Stimulated activated memory B cell treated with anti-CD40 and anti-IgM and Interleukin-4, amounts not matched to agents 10 μg/mL and 1 μg/mL and 100 μg/mL, for 72 hours (primary cell): Measurements from ENCODE around the gene MAP3K5.
"Not testable (repeated sequence)": the region's sequence is repeated elsewhere in the genome, so short reads cannot be mapped to it uniquely, and the experiment has no call there.

Experiments
- ATAC-seq: fragments of 150-1000 bp; cut with Tn5 transposase; 2 replicates; pipeline ENCODE4 v1.10.0; 2021
- H3K27ac Mint-ChIP-seq: one replicate; pipeline ENCODE4 v1.8.0; 2022; ENCODE audit warnings: mild to moderate bottlenecking, mixed read lengths
- H3K27me3 Mint-ChIP-seq: one replicate; pipeline ENCODE4 v1.8.0; 2022; ENCODE audit warnings: mixed read lengths
- H3K36me3 Mint-ChIP-seq: one replicate; pipeline ENCODE4 v1.8.0; 2022; ENCODE audit warnings: mixed read lengths
- H3K4me1 Mint-ChIP-seq: one replicate; pipeline ENCODE4 v1.8.0; 2022; ENCODE audit warnings: mixed read lengths
- H3K4me3 Mint-ChIP-seq: one replicate; pipeline ENCODE4 v1.8.0; 2022; ENCODE audit warnings: mild to moderate bottlenecking, moderate library complexity, mixed read lengths
- H3K9me3 Mint-ChIP-seq: one replicate; pipeline ENCODE4 v1.8.0; 2022; ENCODE audit warnings: mixed read lengths

The MAP3K5 gene, protein sequence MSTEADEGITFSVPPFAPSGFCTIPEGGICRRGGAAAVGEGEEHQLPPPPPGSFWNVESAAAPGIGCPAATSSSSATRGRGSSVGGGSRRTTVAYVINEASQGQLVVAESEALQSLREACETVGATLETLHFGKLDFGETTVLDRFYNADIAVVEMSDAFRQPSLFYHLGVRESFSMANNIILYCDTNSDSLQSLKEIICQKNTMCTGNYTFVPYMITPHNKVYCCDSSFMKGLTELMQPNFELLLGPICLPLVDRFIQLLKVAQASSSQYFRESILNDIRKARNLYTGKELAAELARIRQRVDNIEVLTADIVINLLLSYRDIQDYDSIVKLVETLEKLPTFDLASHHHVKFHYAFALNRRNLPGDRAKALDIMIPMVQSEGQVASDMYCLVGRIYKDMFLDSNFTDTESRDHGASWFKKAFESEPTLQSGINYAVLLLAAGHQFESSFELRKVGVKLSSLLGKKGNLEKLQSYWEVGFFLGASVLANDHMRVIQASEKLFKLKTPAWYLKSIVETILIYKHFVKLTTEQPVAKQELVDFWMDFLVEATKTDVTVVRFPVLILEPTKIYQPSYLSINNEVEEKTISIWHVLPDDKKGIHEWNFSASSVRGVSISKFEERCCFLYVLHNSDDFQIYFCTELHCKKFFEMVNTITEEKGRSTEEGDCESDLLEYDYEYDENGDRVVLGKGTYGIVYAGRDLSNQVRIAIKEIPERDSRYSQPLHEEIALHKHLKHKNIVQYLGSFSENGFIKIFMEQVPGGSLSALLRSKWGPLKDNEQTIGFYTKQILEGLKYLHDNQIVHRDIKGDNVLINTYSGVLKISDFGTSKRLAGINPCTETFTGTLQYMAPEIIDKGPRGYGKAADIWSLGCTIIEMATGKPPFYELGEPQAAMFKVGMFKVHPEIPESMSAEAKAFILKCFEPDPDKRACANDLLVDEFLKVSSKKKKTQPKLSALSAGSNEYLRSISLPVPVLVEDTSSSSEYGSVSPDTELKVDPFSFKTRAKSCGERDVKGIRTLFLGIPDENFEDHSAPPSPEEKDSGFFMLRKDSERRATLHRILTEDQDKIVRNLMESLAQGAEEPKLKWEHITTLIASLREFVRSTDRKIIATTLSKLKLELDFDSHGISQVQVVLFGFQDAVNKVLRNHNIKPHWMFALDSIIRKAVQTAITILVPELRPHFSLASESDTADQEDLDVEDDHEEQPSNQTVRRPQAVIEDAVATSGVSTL (N-terminal part only)

DNA sequence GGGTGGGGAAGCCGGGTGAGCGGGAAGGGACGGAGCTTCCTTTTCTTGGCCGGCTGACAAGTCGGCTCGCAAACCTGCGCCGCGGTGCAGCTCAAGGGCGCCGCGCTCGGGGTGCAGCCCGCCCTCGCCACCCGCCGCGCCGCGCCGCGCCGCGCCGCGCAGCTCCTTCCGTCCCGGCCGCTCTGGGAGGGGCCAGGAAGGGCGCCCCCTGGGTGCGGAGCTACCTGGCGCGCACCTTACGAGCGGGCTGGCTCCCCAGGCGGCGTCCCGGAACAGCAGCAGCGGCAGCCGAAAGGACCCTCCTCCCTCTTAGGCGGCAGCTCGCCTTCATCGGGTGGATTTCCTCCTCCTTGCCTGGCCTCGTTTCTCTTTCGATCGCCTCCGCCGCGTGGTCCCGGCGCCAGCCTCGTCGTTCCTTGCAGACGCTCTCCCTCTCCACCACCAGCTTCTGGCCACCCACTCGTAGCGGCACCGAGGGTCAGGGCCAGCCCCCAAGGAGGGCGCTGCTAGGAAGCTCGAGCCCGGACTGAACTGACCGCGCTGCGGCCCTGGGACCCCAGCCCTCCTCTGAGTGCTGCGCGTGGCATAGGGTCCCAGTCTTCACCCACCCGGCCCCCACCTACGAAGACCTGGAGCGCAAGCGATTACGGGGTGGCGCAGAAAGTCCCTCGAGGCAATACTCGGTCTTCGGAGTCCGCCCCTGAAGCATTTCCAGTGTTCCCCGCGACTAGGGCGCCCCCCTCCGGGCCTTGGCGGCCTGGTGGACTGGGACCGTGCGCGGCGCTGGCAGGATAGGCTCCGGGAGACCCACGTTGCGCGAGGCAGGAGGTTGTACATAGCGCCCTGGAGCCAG lies at the start of gene MAP3K5:
Gene MAP3K5, minus strand, starts transcription at position 68 of the 853 bp plus-strand sequence. CDS start 320 bp downstream, outside the sequence.
- Mint-ChIP-seq H3K4me3 (peak within 1 kb of the TSS; percentile 96), H3K9me3 (no peaks in the 10 kb centered on the region), H3K4me1 (peaks cover 39% of the 10 kb centered on the region), H3K27ac (peak within 1 kb of the TSS; percentile 99), H3K36me3 (peaks cover 12% of the 10 kb centered on the region), H3K27me3 (no peaks in the 10 kb centered on the region)
- peak; percentile 89 for ATAC-seq

DNA sequence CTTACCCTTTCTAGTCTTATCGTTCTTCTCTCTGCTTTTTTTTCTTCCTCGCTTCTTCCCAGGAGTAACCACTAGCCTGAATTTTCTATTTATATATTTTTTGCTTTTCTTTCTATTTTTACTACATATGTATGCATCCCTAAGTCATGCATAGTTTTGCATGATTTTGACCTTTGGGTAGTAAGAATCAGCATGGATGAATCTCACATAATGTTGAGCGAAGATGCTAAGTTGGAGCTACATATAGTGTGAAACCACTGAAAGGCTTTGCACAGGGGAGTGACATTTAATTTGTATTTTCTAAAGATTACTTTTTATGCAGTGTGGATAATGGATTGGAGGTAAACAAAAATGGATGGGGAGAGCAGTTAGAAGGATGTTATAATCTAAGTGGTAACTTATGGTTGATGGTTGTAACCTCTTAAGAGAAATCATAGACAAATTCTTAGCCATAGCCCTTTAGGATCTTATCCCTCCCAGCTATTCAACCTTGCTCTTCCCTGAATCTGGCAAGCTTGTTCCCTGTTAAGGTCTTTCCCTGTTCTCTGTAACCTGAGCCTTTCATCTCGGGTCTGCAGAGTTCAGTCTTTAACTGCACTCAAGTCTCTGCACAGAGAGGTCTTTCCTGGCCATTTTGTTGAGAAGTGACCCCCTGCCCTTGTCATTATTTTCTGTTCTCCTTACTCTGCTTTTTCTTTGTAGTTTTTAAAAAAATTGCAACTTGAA lies 48.2 kb upstream of the MAP3K5 start:
- Mint-ChIP-seq H3K9me3 (no peaks in the 10 kb centered on the region), H3K27me3 (no peaks in the 10 kb centered on the region), H3K27ac (no peak overlapping the region), H3K4me1 (peaks cover 6% of the 10 kb centered on the region), H3K4me3 (no peak overlapping the region), H3K36me3 (peaks cover 32% of the 10 kb centered on the region)
- ATAC-seq = no peak

DNA sequence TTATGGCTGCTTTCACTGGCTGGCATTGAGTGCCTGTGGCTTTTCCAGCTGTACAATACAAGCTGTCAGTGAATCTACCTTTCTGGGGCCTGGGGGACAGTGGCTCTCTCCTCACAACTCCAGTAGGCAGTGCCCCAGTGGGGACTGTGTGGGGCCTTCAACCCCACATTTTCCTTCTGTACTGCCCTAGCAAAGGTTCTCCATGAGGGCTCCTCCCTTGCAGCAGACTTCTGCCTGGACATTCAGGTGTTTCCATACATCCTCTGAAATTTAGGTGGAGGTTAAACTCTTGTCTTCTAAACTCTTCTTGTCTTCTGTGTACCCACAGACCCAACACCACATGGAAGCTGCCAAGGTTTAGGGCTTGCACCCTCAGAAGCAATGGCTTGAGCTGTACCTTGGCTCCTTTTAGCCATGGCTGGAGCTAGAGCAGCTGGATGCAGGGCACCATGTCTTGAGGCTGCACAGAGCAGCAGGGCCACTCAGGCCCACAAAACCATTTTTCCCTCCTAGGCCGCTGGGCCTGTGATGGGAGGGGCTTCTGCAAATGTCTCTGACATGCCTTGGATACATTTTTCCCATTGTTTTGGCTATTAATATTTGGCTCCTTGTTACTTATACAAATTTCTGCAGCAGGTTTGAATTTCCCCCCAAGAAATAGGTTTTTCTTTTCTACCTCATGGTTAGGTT lies 39.7 kb upstream of the MAP3K5 start:
- Mint-ChIP-seq H3K9me3 (peaks cover 7% of the 10 kb centered on the region), H3K27me3 (no peaks in the 10 kb centered on the region), H3K4me1 (no peaks in the 10 kb centered on the region), H3K27ac (no peak overlapping the region), H3K4me3 (no peak overlapping the region), H3K36me3 (peaks cover 74% of the 10 kb centered on the region)
- ATAC-seq = no peak

DNA sequence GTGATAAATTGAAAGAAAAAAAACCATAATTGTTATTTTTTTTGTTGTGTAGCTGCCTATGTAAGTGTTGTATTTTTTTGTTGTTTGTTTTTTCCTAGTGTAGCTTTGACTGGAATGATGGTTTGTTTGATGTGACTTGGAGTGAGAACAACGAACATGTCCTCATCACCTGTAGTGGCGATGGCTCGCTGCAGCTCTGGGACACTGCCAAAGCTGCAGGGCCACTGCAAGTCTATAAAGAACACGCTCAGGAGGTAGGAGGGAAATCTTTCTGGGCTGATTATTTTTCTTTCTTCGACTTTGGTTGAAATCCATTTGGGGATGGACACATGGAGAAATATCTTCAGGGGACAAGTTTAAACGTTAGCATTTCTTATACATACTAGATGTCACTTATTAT lies 33.9 kb upstream of the MAP3K5 start:
- no peak for ATAC-seq
- H3K9me3 Mint-ChIP-seq = no peaks in the 10 kb centered on the region
- H3K36me3 Mint-ChIP-seq = peaks cover 49% of the 10 kb centered on the region
- no peak overlapping the region for H3K4me3 Mint-ChIP-seq
- H3K27ac Mint-ChIP-seq = no peak overlapping the region
- H3K27me3 Mint-ChIP-seq = no peaks in the 10 kb centered on the region
- peaks cover 27% of the 10 kb centered on the region for H3K4me1 Mint-ChIP-seq

DNA sequence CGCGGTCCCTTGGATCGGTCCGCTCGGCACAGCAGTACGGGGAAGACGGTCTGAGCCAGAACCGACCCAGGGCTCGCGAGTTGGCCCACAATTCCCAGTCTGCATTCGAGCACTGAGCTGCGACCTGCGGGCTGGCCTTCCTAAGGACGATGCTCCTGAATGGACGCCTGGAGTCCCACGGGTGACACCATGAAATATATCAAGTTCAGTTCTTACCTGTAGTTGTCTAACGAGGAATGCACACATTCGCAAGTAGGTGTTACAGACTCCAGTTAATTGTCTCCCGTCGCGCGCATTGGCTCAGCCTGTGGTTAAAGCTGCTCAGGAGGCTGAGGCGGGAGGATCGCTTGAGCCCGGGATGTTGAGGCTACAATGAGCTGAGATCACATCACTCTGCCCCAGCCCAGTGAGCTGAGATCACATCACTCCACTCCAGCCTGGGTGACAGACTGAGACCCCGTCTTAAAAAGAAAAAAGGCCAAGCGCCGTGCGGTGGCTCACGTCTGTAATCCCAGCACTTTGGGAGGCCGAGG lies 30.9 kb upstream of the MAP3K5 start:
- ATAC-seq = no peak
- H3K4me1 Mint-ChIP-seq = peaks cover 29% of the 10 kb centered on the region
- H3K36me3 Mint-ChIP-seq = peaks cover 21% of the 10 kb centered on the region
- peak overlapping the region; percentile 98 for H3K27ac Mint-ChIP-seq
- peaks cover 4% of the 10 kb centered on the region for H3K27me3 Mint-ChIP-seq
- no peaks in the 10 kb centered on the region for H3K9me3 Mint-ChIP-seq
- peak overlapping the region; percentile 94 for H3K4me3 Mint-ChIP-seq

DNA sequence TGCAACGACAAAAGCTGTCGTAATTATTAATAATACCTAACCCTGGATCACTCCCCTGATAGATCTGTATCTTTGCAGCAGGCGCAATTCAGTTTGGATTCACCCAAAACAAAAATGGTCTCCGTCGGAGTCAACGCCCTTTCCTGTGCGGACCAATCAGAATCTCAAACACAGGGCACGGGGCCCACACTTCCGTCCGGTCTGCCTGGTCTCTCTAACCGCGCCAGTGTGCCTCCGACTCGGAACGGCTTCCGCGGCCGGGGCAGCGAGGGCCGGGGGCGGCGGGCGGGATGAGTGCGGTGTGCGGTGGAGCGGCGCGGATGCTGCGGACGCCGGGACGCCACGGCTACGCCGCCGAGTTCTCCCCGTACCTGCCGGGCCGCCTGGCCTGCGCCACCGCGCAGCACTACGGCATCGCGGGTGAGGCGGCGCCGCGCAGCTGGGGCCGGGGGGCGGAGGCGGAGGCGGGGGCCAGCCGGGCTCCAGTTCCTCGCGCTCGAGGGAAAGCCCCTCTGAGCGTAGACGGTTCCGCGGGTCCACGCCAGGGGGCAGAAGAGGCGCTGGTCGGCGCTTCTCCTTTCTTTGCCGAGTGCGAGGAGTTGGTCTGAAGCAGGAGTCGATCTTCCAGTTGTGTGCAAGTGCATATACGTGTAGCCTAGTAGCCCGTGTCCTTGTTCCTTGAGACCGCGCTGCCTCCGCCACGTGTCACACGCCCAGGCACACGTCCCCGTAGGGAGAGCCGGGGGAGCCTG lies 30.3 kb upstream of the MAP3K5 start, which contains the start of gene PEX7:
Gene PEX7, plus strand, starts transcription at position 217 of the 752 bp plus-strand sequence. Its CDS starts 74 bp downstream, at position 291.
- H3K4me3 Mint-ChIP-seq = peak within 1 kb of the TSS; percentile 94
- peaks cover 16% of the 10 kb centered on the region for H3K36me3 Mint-ChIP-seq
- H3K27ac Mint-ChIP-seq = peak within 1 kb of the TSS; percentile 98
- peaks cover 29% of the 10 kb centered on the region for H3K4me1 Mint-ChIP-seq
- H3K9me3 Mint-ChIP-seq = no peaks in the 10 kb centered on the region
- peak; percentile 98 for ATAC-seq
- H3K27me3 Mint-ChIP-seq = peaks cover 11% of the 10 kb centered on the region

DNA sequence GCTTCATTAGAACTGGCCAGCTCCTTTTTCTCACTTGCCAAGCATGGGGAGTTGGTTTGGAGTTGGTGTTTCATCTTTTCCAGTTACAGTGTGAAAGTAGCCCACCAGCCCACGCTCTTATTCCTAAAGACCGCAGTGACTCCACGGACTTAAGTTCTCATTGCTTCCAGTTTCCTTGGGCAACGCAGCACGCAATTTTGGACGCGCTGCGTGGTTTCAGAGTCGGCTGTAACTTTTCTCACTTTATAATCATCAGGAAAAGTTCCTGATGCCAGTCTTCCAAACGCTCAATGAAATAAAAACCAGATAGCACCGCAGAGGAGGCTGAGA lies 29.7 kb upstream of the MAP3K5 start:
- Mint-ChIP-seq H3K27ac (peak overlapping the region; percentile 98), H3K4me3 (peak overlapping the region; percentile 94), H3K4me1 (peaks cover 29% of the 10 kb centered on the region), H3K9me3 (no peaks in the 10 kb centered on the region), H3K27me3 (peaks cover 16% of the 10 kb centered on the region), H3K36me3 (peaks cover 11% of the 10 kb centered on the region)
- ATAC-seq = no peak

DNA sequence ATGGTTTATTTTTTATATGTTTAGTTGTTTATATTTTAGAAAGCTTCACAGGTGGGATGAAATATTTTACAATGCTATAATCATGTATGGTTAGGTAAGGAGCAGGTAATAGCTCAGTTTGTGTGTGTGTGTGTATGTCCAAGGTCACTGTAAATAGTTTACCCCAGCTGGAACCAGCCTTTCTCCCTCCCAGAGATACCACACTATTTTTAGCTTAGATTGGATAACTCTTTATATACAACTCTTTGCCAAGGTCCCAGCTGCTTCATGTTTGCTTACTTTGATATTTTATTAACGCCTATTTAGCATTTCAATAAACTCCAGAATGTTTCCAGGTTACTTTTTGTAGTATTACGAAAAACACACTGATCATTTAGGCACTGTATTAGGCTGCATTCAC lies 28.3 kb upstream of the MAP3K5 start:
- Mint-ChIP-seq H3K4me3 (no peak overlapping the region), H3K36me3 (no peaks in the 10 kb centered on the region), H3K27ac (no peak overlapping the region), H3K4me1 (peaks cover 29% of the 10 kb centered on the region), H3K9me3 (no peaks in the 10 kb centered on the region), H3K27me3 (peaks cover 21% of the 10 kb centered on the region)
- no peak for ATAC-seq

DNA sequence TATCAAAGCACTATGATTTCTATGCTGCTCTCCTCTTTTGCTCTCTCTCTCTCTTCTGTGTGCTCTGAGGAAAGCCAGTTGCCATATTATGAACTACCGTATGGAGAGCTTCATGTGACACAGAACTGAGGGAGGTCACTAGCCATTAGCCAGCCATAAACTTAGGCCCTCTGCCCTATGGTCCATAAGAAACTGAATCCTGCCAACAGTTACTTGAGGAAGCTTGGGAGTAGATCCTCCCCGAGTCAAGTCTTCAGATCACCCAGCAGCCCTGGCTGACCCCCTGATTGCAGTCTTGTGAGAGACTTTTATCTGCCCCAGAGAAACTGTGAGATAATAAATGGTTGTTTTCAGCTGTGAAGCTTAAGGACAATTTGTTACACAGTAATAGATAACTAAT lies 24.4 kb upstream of the MAP3K5 start:
- peaks cover 21% of the 10 kb centered on the region for H3K27me3 Mint-ChIP-seq
- H3K36me3 Mint-ChIP-seq = no peaks in the 10 kb centered on the region
- H3K4me3 Mint-ChIP-seq = no peak overlapping the region
- no peak for ATAC-seq
- peaks cover 6% of the 10 kb centered on the region for H3K4me1 Mint-ChIP-seq
- H3K27ac Mint-ChIP-seq = no peak overlapping the region
- H3K9me3 Mint-ChIP-seq = no peaks in the 10 kb centered on the region

DNA sequence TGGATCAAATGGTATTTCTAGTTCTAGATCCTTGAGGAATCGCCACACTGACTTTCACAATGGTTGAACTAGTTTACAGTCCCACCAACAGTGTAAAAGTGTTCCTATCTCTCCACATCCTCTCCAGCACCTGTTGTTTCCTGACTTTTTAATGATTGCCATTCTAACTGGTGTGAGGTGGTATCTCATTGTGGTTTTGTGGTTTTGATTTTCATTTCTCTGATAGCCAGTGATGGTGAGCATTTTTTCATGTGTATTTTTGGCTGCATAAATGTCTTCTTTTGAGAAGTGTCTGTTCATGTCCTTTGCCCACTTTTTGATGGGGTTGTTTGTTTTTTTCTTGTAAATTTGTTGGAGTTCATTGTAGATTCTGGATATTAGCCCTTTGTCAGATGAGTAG lies 23.3 kb upstream of the MAP3K5 start:
- H3K9me3 Mint-ChIP-seq, H3K27ac Mint-ChIP-seq, H3K36me3 Mint-ChIP-seq, H3K4me1 Mint-ChIP-seq, ATAC-seq, H3K4me3 Mint-ChIP-seq: not testable (repeated sequence)
- peaks cover 21% of the 10 kb centered on the region for H3K27me3 Mint-ChIP-seq

DNA sequence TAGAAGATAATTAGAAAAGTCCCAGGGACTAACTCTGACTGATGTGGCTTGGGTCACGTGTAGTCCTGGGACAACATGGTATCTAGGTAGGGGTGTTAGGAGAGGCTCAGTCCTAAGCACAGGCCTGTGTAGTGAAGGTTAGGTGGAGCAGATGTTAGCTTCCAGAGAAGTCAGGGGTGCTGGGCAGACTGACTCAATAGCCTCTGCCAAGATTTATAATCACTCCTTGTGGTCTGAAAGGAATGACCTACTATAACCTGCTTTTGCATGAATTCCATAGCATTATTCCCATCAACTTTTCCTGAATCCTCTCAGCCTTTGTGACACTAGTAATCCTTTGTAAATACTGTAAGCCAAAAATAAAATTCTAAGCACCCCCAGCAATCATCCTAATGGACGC lies 19.9 kb upstream of the MAP3K5 start:
- no peak for ATAC-seq
- H3K9me3 Mint-ChIP-seq = no peaks in the 10 kb centered on the region
- H3K36me3 Mint-ChIP-seq = no peaks in the 10 kb centered on the region
- H3K27ac Mint-ChIP-seq = no peak overlapping the region
- peaks cover 7% of the 10 kb centered on the region for H3K27me3 Mint-ChIP-seq
- no peak overlapping the region for H3K4me3 Mint-ChIP-seq
- no peaks in the 10 kb centered on the region for H3K4me1 Mint-ChIP-seq

DNA sequence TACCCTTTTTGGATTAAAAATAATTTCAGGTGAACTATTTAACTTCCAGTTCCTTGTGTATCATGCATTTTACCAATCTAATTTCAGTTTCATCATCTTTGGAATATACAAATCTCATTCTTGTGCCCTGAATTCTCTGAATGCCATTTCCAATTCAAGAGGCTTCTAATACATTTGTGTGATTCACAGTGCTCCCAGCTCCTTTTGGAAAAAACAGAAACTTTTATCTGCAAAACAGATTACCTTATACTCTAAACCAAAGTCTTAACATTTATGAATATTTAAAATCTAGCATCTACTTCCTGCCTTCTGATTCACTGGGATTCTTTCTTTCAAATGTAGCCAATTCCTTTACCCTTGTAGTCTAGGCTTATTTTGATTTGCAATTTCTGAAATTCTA lies 19.0 kb upstream of the MAP3K5 start:
- H3K9me3 Mint-ChIP-seq = no peaks in the 10 kb centered on the region
- no peak for ATAC-seq

More for the DNA sequence above, 19.0 kb upstream of the MAP3K5 start:
- no peaks in the 10 kb centered on the region for H3K27me3 Mint-ChIP-seq
- H3K27ac Mint-ChIP-seq = no peak overlapping the region
- H3K36me3 Mint-ChIP-seq = no peaks in the 10 kb centered on the region
- no peak overlapping the region for H3K4me3 Mint-ChIP-seq
- H3K4me1 Mint-ChIP-seq = no peaks in the 10 kb centered on the region
